GM18909 (cell line): ENCODE results near the gene FASTKD2.
"Not testable (repeated sequence)": the region's sequence is repeated elsewhere in the genome, so short reads cannot be mapped to it uniquely, and the experiment has no call there.

Experiments
- ATAC-seq: cut with Tn5 transposase; IDR thresholded peaks from one replicate; pipeline ENCODE4 v1.9.1; 2021; ENCODE audit warnings: mild to moderate bottlenecking; ENCODE audit not compliant: unreplicated experiment, poor library complexity

Gene FASTKD2

GRCh38 chr2:206784559-206785353 is 19.4 kb downstream of the FASTKD2 start:
- ATAC-seq, result no peak

DNA sequence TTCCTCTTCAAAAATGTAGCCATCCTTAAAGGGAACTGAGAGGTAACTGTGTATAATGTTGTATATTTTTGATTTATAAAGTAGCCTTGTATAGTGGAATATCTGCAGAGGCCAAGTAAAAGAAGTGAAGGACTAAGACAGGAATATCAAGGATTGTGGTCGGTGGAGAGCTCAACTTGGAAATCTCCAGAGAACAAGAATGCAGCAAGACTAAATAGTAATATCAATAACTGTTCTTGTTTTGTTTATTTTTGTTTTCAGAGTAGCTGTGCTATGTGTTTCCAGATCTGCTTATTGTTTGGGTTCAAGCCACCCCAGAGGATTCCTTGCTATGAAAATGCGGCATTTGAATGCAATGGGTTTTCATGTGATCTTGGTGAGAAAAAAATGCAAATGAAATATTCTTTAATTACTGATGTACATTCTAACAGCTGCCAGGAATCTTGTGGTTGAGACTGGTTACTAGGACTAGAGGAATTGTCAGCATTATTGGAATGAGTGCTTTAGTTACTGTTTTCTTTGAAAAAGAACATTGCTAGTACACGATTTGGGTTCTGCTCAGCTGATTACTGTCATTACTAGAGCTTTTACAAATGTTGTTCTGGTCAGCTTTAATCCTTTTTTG is 25.0 kb downstream of the FASTKD2 start:
- no peak for ATAC-seq

- no peak for ATAC-seq
These were observed 27.2 kb downstream of the FASTKD2 start for GRCh38 chr2:206792645-206793044.

- no peak for ATAC-seq
These were observed 32.0 kb downstream of the FASTKD2 start for GRCh38 chr2:206797376-206797775.

- ATAC-seq, result peak; percentile 67
These were observed 32.6 kb downstream of the FASTKD2 start for GRCh38 chr2:206798000-206798399.

- no peak for ATAC-seq
These were observed 33.7 kb downstream of the FASTKD2 start for GRCh38 chr2:206799083-206799482.

- ATAC-seq, result peak; percentile 60
These were observed 35.4 kb downstream of the FASTKD2 start for GRCh38 chr2:206800506-206801417.

DNA sequence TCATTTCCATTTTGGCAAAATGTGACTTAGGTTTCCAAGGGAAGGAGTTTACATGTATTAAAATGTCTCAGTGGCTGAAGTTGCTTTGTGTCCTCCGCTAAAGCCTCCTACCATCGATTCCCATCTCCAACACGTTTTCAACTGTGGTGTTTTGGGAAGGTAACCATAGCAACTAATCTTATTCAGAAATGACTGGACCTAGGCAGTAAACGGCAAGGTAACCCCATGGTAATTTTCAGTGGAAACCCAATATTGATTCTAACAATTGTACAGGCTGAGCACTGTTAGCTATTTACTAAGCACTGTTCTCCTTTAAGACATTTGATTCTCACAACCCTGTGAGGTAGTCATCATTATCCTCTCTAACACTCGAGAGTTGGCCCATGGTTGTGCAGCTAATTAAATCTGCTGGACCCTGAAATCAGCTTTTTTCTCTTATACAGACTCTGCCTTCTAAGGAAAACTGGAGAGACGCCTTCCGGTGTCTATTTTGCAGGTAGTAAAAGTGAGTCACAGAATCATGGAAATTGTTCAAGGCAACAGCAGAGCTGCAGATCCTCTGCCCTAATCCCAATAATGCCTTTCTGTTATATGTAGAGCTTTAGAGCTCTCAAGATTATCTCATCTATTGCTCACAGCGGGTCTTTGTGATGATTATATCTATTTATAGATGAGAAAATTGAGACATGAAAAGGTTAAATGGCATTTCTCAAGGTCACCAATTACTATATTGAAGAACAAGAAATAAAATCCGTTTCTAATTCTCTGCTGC is 36.2 kb downstream of the FASTKD2 start:
- ATAC-seq, result no peak

DNA sequence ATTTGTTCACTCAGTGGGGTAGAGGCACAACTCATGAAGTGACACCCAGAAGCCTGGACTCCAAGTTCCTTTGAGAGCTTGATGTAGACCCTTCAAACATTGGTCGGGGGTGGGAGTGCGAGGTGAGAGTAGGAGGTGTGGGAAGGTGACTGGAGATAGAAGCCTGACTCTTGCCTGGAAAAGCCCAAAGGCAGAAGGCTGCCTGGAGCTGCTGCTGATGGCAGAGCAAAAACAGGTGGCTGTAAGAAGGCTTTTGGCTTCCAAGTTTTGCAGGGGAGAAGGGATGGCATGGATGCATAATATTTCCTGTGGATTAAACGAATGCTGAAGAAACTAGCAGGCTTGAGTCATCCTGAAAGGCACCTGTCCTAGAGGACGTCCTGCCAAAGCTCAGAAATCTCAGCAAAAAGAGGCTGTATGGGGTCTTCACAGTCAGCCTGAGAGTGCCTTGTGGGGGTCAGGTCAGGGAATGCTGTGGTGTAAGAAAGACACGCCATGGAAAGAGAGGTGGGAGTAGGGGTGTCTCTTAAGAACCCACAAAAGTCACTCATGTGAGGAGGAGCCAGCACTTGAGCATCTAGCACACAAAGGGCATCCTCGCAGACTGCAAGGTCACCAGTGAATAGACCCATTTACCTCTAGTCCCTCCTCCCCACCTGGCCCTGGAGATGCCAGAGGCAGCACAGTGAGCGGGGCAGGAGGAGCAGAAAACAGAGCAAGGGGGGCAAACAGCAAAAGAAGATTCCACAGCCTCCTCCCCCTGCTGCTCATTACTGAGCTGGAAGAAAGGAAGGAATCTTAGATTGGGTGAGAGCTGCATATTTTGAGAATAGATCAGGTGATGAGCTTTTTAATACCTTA is 37.5 kb downstream of the FASTKD2 start:
- ATAC-seq, result no peak

DNA sequence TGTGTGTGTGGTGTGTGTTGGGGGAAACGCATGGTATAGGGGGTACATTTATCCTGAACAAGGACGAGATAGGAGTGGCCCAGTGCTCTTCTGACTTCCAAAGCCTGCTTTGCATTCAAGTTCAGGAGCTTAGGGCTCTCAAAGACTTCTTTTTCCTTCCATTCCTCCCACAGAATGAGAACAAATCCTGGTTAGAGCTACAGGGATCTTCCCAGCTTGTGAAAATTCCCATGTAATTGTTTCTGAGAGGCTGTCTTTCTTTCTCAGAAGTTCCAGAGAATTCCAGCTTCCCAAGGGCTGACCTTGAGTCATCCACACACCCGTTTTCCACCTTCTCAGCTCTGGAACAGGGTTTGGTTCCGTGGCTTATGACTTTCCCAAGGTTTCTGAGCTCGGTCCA is 38.9 kb downstream of the FASTKD2 start:
- no peak for ATAC-seq

DNA sequence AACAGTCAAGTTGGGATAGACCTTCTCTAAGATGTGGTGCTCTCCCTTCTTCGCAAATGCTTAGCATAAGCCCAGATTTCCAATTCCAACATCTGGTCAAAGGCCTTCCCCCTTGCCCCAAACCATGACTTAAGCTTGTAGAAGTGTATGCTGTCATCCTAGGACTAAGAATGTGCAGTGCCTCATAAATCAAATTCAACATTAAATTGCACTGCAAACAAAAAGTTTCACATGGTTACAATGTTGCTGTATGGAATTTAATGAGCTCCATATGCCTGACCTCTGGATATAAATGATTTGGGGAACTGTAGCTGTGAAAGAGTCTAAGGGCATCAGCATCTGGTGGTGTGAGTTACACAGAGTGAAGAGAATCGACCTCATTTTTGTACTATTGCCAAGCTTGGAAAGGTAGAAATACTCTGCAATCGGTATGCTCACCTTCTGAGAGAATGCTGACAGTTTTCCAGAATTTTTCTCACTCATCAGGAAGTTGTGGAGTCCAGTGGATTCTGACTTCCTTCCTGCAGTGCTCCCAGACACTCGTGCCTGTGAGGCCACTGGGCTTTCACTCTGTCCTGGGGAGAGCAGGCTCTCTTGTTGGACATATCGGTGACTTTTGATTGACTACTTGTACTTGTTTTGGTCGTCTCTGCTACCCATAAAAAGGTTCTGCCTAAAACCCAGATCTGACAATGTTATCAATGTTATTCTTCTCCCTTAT is 40.6 kb downstream of the FASTKD2 start:
- no peak for ATAC-seq

- ATAC-seq, result not testable (repeated sequence)
These were observed 42.2 kb downstream of the FASTKD2 start for GRCh38 chr2:206807624-206808023.

DNA sequence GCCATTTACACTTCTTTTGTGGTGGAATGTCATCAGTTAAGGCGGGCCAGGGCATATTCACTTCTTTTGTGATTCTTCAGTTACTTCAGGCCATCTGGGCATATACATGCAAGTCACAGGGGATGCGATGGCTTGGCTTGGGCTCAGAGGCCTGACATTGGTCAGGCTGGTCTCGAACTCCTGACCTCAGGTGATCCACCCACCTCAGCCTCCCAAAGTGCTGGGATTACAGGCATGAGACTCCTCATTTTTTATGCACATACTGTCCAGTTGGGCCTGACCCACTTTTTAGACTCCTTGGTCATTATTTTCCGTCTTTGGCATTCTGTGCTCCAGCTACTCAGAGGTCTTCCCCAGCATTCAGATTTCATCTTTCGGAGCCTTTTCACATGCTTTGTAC is 47.1 kb downstream of the FASTKD2 start:
- not testable (repeated sequence) for ATAC-seq

GRCh38 chr2:206814498-206814897 is 49.1 kb downstream of the FASTKD2 start:
- ATAC-seq, result no peak

DNA sequence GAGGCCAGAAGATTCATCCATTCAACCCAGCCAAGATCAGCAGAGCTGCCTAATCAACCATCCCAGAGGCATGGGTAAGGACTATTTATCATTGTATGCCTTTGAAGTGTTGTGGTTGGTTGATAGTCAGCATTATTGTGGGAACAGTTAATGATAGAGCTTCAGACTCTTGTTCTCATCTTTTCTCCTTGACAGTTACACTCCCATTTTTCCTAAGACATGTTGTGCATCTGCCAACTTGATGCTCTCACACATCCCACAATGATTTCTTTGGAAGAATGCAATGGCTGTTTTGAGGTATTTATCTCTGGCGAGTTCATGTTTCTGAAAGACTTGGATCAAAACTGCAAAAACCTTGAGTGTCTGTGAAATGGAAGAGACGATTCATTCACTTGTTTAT is 55.4 kb downstream of the FASTKD2 start:
- ATAC-seq, result no peak

GRCh38 chr2:206823178-206823577 is 57.8 kb downstream of the FASTKD2 start:
- ATAC-seq, result no peak

DNA sequence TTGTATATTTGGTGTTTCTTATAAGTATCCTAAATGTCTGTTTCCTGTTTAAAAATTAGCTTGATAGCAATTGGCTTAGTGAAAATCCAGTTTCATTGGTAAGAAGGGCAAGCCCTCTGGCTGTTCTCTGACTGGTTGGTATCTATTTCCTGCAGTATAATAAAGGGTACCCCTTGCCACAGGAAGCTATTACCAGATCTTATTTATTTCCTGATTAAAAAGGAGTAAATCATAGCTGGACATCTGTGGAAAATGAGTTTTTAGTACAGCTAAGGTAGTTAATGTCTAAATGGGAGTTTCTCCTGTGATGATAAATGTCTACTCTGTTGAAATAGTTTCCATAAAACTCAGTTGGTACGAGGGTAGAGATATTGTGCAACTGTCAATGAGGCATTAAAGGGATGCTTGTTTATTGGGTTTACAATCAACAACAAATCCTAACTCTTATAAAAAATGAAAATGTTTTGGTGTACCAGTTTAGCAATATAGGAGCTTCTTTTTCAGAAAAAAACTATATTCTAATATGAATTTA is 58.7 kb downstream of the FASTKD2 start:
- no peak for ATAC-seq

- no peak for ATAC-seq
These were observed 59.6 kb downstream of the FASTKD2 start for GRCh38 chr2:206824993-206825392.
